GM21529 (cell line): ENCODE results near the gene LRRIQ1.
"Not testable (repeated sequence)": the region's sequence is repeated elsewhere in the genome, so short reads cannot be mapped to it uniquely, and the experiment has no call there.

ENCODE experiments used
- ATAC-seq: cut with Tn5 transposase; IDR thresholded peaks from one replicate; pipeline ENCODE4 v1.9.1; 2021; ENCODE audit not compliant: unreplicated experiment

LRRIQ1 gene, protein sequence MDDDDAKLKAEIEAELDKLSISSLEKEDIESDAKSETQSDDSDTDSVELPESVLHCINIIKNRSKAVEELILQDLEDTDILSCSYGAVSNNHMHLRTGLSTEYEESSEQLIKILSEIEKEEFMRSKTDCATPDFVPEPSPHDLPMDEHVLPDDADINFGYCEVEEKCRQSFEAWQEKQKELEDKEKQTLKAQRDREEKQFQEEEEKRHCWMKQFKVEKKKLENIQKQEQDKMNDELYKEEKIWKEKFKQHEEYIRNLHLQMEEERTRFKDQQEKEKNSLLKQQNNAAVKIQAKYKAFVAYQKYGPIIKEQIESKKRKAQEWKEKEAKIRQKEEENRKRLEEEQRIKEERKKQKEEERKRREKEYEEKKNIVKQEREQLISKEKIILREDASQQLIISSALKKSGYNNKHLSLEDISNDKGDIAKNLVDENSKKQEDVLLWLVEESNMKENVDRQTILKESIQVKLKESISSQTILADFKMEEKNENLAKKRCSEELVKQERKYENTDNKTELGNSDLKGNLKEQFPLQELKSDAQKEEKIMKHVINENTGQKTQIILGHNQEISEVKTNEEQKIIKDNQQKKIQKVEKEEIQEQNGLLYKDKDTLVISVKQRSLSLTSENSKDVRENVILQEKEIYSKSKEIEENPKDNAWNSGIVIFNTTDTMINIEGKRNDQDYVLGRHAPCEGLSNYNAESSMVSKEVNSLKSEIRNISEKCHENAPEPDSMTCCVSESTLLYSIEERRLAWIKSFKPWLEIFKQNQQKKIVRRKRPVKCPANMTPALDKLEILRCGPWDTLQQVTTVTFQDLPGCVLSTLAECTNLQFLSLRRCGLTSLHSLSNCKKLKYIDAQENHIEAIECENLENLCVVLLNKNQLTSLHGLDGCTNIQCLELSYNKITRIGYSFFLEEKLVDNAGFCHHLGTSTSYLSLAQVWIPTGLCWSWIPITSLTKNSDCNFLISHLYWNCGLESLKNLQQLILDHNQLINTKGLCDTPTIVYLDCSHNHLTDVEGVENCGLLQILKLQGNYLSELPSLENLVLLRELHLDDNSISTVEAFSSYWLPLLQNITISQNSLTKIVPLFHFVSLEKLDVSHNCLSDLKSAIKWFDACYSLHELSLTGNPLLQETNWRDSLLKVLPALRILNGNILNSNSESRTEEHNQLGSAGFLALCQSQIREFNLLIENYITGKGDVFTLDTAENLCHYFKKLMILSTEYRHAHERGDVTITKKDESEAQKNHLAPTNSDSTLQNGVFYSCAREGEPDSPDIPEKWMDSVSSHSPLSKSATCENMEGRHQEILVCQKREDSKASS (N-terminal part only)

DNA sequence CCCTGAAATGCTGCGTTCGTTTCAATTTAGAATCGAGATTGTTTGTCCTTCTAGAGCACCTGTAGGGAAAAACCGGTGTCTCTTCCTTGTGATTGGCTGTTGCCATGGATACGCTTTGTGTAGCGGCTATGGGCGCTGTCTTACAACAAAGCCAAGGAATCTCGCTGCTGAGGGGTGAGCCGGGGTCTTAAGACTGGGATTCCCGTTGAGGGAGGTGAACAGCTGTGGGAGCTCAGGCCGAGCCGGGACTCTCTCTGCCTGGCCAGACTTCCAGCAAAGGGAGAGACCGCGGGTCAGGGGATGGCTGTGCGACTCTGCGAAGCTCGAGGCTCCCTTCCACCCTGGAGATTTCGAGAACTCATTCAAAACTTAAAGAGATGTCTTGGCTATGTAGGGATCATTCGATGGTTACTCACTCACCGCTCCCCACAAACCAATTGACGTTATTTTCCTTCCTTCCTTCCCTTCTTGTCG, at the start of gene LRRIQ1, which contains the start of gene TSPAN19:
TSS of gene LRRIQ1 (plus strand) at position 118 of the 474 bp plus-strand sequence. CDS start 1,826 bp downstream, outside the sequence.
TSS of gene TSPAN19 (minus strand) at position 44 of the 474 bp plus-strand sequence. CDS start 6,331 bp downstream, outside the sequence.
- ATAC-seq, result peak; percentile 98

DNA sequence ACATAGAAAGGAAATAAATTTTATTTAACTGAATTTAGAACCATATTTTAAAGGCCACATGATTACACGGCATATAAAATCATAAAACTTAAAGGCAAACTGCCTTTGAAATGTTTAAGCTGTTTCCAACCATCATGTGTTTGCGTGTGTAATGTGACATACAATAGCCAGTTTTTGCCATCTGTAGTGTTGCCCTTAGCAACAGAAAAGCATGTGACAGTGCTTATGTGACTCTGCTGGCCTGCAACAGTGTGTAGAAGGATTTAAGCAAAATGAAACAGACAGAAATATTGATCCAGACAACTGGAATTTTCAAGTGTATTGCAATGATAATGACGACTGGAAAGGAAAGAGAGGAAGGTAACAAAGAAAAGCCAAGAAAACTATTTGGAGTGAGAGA, 49.6 kb upstream of the LRRIQ1 start:
- ATAC-seq, result no peak

DNA sequence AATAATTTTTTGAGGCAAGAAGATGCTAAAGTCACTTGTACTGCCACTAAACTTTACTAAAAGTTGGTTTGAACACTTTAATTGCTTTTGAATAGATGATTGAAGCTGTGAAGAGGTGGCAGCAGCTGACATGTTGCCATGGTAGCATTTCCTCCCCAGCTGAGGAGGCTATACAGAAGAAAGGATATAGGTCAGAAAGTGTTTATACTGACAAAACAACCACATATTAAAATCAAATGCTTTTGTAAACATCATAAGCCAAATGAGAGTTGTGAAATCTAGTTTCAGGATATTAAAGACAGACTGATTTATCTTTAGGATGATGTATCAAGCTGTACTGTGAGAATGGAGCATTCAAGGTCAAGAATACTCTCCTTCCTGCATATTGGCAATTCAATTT, 41.7 kb upstream of the LRRIQ1 start:
- no peak for ATAC-seq

DNA sequence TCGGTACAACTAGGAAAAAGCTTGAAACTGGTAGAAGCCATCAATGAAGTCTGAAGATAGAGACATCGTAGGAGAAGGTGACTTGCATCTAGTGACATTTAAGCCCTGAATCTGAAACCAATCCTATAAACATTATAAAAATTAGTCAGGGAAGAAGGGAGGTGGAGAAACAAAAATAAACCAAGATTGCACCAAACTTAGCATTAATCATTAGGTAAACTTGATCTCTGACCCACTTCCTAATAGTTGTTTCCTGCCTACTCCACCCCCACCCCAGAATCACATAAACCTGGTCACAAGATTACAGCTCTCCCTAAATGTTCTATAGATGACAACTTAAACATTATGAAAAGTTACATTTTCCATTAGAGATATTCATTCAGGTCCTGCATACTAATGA, 40.5 kb upstream of the LRRIQ1 start:
- no peak for ATAC-seq

DNA sequence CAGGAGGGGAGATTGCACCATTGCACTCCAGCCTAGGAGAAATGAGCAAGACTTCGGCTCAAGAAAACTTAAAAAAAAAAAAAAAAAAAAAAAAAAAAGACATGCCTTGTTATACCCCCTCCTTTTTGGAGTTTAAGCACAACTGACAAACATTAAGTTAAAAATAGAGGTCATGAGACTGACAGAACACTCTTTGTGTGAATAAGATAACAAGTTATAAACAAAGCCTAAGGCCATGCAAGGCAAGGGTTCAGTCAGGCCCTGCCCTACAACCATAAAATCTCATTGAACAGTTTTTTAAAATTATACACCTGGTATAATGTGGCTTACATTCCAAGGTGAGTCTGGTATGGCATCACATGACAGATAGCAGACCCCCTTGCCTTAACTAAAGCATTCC, 39.4 kb upstream of the LRRIQ1 start:
- ATAC-seq, result no peak

DNA sequence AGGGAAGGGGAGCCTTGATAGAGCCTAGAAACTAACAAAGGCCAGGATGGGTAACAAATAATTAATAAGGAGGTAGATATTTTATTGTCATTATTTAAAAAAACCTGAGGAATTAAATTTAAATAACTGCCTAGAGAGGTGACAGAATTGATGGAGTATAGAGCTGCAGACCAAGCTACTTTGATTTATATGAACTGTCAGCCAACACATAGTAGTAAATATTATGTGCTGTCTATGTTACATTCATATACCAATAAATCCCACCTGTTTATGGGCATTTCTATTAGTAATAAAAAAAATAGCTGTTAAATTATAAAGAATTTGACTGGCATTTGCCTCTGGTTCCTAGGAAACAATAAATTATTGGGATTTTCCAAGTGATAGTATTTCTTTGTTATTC, 37.8 kb upstream of the LRRIQ1 start:
- no peak for ATAC-seq

DNA sequence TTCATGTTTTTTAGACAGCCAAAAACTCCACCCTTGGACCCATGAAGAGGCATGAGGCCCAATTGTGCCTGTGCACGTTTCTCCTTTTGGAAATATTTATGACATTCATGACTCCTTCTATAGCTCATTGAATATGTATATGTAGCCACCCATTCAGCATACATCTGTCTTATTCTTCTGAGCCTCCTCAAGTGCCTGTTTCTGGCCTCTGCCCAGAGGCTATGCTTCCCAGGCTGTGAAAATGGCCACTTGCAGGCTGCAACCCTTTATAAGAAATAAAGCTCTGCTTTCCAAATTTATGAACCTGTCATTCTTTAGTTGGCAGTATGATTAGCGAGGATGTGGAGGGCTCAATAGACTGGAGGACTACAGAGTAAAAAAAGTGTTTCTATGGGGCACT, 35.4 kb upstream of the LRRIQ1 start:
- no peak for ATAC-seq

DNA sequence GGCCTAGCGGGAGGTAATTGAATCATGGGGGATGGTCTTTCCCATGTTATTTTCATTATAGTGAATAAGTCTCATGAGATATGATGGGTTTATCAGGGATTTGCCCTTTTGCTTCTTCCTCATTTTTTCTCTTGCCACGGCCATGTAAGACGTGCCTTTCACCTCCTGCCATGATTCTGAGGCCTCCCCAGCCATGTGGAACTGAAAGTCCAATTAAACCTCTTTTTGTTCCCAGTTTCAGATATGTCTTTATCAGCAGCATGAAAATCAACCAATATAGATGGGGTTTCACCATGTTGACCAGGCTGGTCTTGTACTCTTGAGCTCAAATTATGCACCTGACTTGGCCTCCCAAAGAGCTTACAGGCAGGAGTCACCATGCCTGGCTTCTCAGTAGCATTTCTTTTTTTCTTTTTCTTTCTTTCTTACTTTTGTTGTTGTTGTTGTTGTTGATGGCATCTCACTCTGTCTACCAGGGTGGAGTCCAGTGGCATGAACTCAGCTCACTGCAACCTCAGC, 33.3 kb upstream of the LRRIQ1 start:
- no peak for ATAC-seq

DNA sequence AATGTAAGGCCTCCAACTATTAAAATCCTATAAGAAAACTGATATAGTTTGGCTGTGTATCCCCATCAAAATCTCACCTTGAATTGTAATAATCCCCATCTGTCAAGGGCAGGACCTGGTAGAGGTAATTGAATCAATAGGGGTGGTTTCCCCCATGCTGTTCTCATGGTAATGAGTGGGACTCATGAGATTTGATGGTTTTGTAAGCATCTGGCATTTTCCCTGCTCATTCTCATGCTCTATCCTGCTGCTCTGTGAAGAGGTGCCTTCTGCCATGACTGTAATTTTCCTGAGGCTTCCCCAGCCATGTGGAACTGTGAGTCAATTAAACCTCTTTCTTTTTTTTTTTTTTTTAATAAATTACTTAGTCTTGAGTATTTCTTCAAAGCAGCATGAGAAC, 31.9 kb upstream of the LRRIQ1 start:
- ATAC-seq, result no peak

DNA sequence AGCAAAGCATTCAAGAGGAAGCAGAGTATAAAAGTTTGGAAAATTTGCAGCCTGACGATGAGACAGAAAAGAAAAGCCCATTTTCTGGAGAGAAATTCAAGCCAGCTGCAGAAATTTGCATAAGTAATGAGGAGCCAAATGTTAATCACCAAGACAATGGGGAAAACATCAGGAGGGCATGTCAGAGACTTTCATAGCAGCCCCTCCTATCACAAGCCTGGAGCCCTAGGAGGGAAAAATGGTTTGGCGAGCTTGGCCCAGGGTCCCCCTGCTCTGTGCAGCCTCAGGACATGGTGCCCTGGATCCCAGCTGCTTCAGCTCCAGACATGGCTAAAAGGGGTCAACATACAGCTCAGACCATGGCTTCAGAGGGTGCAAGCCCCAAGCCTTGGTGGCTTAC, 31.1 kb upstream of the LRRIQ1 start:
- ATAC-seq, result not testable (repeated sequence)

DNA sequence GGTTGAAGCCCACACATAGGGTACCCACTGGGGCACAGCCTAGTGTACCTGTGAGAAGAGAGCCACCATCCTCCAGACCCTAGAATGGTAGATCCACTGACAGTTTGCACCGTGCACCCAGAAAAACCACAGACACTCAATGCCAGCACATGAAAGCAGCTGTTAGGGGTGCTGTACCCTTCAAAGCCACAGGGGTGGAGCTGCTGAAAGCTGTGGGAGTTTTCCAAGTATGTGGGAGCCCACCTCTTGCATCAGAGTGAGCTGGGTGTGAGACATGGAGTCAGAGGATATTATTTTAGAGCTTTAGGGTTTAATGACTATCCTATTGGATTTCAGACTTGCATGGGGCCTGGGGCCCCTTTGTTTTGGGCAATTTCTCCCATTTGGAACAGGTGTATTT, 30.5 kb upstream of the LRRIQ1 start:
- ATAC-seq, result no peak

DNA sequence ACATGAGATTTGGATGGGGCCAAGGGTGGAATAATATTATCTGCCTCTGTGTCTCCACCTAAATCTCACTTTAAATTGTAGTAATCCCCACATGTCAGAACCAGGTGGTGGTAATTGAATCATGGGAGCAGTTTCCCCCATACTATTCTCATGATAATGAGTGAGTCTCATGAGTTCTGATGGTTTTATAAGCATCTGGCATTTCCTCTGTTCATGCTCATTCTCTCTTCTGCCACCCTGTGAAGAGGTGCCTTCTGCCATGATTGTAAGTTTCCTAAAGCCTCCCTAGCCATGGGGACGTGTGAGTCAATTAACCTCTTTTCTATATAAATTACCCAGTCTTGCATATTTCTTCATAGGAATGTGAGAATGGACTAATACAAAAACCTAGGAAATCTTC, 29.9 kb upstream of the LRRIQ1 start:
- no peak for ATAC-seq

DNA sequence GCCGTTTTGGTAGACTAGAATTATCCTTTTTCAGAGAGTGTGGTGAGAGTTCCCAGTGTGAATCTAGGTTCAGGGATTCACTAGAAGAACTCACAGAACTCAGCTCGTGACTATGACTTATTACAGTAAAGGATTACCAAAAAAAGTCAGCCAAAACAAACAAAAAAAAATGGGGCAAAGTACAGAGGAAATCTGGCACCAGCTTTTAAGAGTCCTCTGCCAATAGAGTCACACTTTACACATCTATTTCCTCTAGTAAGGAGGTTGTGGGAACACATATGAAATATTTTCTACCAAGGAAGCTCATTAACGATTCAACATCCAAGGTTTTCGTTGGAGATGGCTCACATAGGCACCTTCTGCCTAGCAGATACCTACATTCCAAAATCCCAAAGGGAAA, 28.3 kb upstream of the LRRIQ1 start:
- no peak for ATAC-seq

DNA sequence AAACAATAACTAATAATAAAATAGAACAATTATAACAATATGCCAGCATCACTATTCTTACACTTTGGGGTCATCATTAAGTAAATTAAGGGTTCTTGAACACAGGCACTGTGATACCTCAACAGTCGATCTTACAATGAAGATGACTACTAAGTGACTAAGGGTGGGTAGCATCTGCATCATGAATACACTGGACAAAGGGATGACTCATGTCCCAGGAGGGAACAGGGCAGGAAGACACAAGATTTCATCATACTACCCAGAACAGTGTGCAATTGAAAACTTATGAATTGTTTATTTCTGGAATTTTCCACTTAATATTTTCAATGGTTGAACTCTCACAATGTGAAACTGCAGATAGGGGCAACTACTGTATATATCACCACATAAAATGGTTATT, 19.7 kb upstream of the LRRIQ1 start:
- ATAC-seq, result no peak

DNA sequence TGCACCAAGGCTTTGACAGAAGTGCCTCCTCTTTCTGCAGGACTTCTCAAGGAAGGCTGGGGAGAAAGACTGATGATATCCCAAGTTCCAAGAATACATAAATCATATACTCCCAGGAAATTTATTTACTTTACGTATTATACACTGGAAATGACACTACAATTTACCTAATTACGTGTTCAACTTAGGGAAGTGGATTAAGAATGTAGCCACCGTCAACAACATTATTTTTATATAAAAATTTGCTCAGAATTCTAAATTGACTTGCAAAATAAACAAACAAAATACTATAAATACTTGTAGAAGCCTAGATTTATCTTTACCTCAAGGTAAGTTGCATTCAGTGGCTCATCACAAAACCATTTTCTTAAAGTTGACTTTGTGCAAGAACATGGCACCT, 19.0 kb upstream of the LRRIQ1 start:
- no peak for ATAC-seq

DNA sequence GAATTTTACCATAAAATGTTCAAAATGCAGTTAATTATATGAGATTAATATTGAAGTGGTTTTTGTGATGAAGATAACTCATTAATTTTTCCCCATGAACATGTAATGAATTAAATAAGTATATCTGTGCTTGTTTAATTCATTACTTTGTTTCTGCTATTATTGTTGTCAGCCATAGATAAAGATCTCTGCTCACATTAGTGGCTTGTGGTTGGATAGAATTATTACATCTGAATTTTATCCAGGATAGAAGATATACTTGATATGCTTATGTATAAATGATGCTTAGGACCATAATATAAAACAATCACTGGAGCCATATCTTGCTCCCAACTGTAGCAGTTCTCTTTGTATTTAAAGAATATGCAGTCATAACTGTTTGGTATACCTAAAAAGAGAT, 18.5 kb upstream of the LRRIQ1 start:
- no peak for ATAC-seq

DNA sequence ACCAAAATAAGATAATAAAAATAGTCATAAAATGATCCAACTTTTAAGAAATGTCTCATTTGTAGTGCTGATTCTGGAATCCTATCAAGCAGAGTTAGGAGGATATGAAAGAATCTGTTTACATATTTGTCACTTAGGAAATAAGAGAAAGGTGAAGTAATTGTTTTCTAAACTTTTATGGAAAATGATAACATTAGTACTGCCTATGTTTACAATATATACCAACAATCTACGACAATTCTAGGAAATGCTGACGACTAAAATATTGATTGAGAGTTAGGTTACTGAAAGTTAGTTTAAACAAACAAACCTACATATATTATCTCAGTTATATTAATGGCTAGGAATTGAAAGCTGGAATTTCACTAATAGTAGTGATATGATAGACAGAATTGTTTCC, 18.1 kb upstream of the LRRIQ1 start:
- no peak for ATAC-seq

DNA sequence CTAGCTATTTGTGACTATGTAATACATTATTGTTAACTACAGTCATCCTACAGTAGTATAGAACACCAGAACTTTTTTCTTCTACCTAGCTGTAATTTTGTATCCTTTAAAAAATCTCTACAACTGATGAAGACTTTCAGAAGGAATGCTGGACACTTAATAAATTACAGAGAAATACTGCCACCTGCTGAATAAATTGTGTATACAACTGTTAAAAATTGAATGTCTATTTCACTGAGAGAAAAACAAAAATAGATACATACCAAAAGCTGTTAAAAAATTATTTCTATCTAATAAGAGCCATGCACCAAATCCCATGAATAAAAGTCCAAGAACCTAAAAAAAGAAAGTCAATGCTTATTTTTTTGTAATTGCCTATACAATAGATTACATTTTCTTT, 6.7 kb upstream of the LRRIQ1 start:
- peak; percentile 55 for ATAC-seq

DNA sequence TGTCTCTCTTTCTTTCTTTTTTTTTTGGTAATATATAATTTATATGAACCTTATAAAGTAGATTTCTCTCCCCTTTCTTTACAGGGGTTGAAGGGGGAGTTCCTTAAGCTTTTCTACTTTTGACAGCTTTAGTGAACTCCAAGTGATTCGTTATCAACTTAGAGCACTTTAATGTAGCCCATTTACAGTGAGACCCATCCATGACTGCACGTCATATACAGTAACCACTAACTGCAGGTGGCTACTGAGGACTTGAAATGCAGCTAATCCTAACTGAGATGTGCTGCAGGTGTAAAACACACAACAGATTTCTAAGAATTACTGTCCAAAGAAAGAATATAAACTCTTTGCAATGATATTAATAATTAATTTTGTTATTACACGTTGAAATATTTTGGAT, 582 bp downstream of the LRRIQ1 start:
- no peak for ATAC-seq

DNA sequence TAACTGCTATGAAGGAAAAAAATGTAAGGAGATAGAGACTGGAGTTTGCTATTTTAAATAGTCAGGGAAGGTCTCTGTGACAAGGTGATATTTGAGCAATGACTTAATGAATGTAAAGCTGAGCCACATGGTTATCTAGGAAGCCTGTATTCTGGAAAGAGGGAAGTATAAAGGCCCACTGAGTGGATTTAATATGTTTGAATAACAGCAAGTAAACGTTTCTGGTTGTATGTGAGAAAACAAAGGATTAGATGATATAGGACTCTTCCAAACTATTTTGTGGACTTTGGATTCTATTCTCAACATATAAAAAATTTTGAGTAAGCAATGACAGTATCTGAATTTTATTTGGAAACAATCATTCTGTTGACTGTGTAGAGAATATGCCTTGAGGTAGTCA, 5.2 kb downstream of the LRRIQ1 start:
- no peak for ATAC-seq

DNA sequence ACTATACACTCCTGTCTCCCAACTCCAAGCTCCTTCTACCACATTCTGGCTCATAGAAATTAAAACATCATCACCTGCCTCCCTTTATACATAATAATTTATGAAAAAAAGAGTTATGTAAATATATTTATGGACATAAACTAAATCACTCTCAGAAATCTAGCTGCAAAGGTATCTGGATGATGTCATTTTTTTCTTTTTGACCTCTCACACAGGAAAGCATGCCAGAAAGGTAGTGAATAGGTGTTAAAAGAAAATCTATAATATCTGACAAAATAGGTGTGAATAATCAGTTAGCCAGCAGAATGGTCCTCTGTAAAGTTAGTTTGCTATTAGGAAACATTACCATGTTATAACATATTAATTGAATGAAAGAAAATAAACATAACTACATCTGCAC, 7.7 kb downstream of the LRRIQ1 start:
- no peak for ATAC-seq
